Endothelial cell (in vitro differentiated cells): ENCODE data around the gene HDAC9. TPM values are rescaled to one million over a fixed set of nuclear protein-coding genes. Genes with fewer than 3 reads are reported as not detected.

ENCODE experiments used
- DNase-seq: peaks from one replicate; pipeline ENCODE4 v3.0.0; 2021; ENCODE audit warnings: low spot score
- H3K27ac Mint-ChIP-seq: one replicate; pipeline ENCODE4 v1.8.0; 2021; ENCODE audit warnings: mixed read lengths, inconsistent platforms; ENCODE audit not compliant: unreplicated experiment
- H3K27me3 Mint-ChIP-seq: one replicate; pipeline ENCODE4 v1.8.0; 2021; ENCODE audit warnings: mild to moderate bottlenecking, moderate library complexity, mixed read lengths, inconsistent platforms; ENCODE audit not compliant: unreplicated experiment
- H3K36me3 Mint-ChIP-seq: one replicate; pipeline ENCODE4 v1.8.0; 2021; ENCODE audit warnings: mild to moderate bottlenecking, low read depth, mixed read lengths, inconsistent platforms; ENCODE audit not compliant: unreplicated experiment
- H3K4me1 Mint-ChIP-seq: one replicate; pipeline ENCODE4 v1.8.0; 2021; ENCODE audit warnings: mild to moderate bottlenecking, mixed read lengths, inconsistent platforms; ENCODE audit not compliant: unreplicated experiment
- H3K4me3 Mint-ChIP-seq: one replicate; pipeline ENCODE4 v1.8.0; 2021; ENCODE audit warnings: mild to moderate bottlenecking, mixed read lengths, inconsistent platforms; ENCODE audit not compliant: unreplicated experiment
- H3K9me3 Mint-ChIP-seq: one replicate; pipeline ENCODE4 v1.8.0; 2021; ENCODE audit warnings: mixed read lengths, inconsistent platforms; ENCODE audit not compliant: unreplicated experiment
- long read RNA-seq: library from polyadenylated mRNA; unstranded; transcript quantifications from one replicate; pipeline ENCODE4 v2.0.0, GENCODE V29; 2020; ENCODE audit not compliant: unreplicated experiment
- total RNA-seq: library from RNA; stranded (reverse); fragmentation: NEBNext Ultra II Directional; extraction: Animal tissue kit (Norgen Biotek cat#: 25700); gene quantifications from one replicate; pipeline ENCODE4 v1.2.1, GENCODE V29; 2021; ENCODE audit not compliant: unreplicated experiment
- TF ChIP-seq, protein P1 (sequence below): fragments of 200-600 bp; sonication (generic); IDR thresholded peaks from one replicate; pipeline ENCODE4 v1.5.0; 2021; ENCODE audit warnings: antibody characterized with exemption; ENCODE audit not compliant: unreplicated experiment

HDAC9 gene
- total RNA-seq, result 1.2 TPM
- long read RNA-seq, result 0 reads

- no peak for DNase-seq
- TF ChIP-seq, protein P1, sequence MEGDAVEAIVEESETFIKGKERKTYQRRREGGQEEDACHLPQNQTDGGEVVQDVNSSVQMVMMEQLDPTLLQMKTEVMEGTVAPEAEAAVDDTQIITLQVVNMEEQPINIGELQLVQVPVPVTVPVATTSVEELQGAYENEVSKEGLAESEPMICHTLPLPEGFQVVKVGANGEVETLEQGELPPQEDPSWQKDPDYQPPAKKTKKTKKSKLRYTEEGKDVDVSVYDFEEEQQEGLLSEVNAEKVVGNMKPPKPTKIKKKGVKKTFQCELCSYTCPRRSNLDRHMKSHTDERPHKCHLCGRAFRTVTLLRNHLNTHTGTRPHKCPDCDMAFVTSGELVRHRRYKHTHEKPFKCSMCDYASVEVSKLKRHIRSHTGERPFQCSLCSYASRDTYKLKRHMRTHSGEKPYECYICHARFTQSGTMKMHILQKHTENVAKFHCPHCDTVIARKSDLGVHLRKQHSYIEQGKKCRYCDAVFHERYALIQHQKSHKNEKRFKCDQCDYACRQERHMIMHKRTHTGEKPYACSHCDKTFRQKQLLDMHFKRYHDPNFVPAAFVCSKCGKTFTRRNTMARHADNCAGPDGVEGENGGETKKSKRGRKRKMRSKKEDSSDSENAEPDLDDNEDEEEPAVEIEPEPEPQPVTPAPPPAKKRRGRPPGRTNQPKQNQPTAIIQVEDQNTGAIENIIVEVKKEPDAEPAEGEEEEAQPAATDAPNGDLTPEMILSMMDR, result no peak
- no peaks in the 10 kb centered on the region for H3K9me3 Mint-ChIP-seq
- H3K36me3 Mint-ChIP-seq, result no peaks in the 10 kb centered on the region
- H3K4me1 Mint-ChIP-seq, result peaks cover 5% of the 10 kb centered on the region
- H3K27me3 Mint-ChIP-seq, result peaks cover 2% of the 10 kb centered on the region
- no peak within 1 kb of the TSS for H3K27ac Mint-ChIP-seq
- peak within 1 kb of the TSS; percentile 83 for H3K4me3 Mint-ChIP-seq
Measured at GRCh38 chr7:18495412-18496340, at the start of gene HDAC9. Gene HDAC9, plus strand, starts transcription at chr7:18495749. Its CDS starts 554 bp downstream, at chr7:18496303.

- DNase-seq, result no peak
- no peaks in the 10 kb centered on the region for H3K27me3 Mint-ChIP-seq
- no peaks in the 10 kb centered on the region for H3K9me3 Mint-ChIP-seq
- TF ChIP-seq, protein P1, result no peak
- H3K36me3 Mint-ChIP-seq, result no peaks in the 10 kb centered on the region
- H3K27ac Mint-ChIP-seq, result no peak overlapping the region
- no peak overlapping the region for H3K4me3 Mint-ChIP-seq
- no peaks in the 10 kb centered on the region for H3K4me1 Mint-ChIP-seq
Measured at GRCh38 chr7:18445916-18446520, 49.5 kb upstream of the HDAC9 start.

GRCh38 chr7:18450019-18450418, 45.5 kb upstream of the HDAC9 start:
- H3K4me3 Mint-ChIP-seq, result no peak overlapping the region
- DNase-seq, result no peak
- H3K4me1 Mint-ChIP-seq, result no peaks in the 10 kb centered on the region
- no peaks in the 10 kb centered on the region for H3K36me3 Mint-ChIP-seq
- TF ChIP-seq, protein P1, result no peak
- H3K27me3 Mint-ChIP-seq, result no peaks in the 10 kb centered on the region
- H3K27ac Mint-ChIP-seq, result no peak overlapping the region
- H3K9me3 Mint-ChIP-seq, result no peaks in the 10 kb centered on the region

GRCh38 chr7:18455606-18456005, 39.9 kb upstream of the HDAC9 start:
- TF ChIP-seq, protein P1, result no peak
- Mint-ChIP-seq H3K4me3 (no peak overlapping the region), H3K27ac (no peak overlapping the region), H3K4me1 (no peaks in the 10 kb centered on the region), H3K9me3 (no peaks in the 10 kb centered on the region), H3K27me3 (no peaks in the 10 kb centered on the region), H3K36me3 (no peaks in the 10 kb centered on the region)
- DNase-seq, result no peak

GRCh38 chr7:18457832-18458231, 37.7 kb upstream of the HDAC9 start:
- Mint-ChIP-seq H3K36me3 (no peaks in the 10 kb centered on the region), H3K27ac (no peak overlapping the region), H3K4me1 (no peaks in the 10 kb centered on the region), H3K4me3 (no peak overlapping the region), H3K27me3 (no peaks in the 10 kb centered on the region), H3K9me3 (no peaks in the 10 kb centered on the region)
- no peak for DNase-seq
- TF ChIP-seq, protein P1, result no peak
